Gastrocnemius medialis (tissue), 4 donors: ENCODE results near the gene ERN2. TPM values are rescaled to one million over a fixed set of nuclear protein-coding genes. Genes with fewer than 3 reads are reported as not detected.

ENCODE experiments used
- ATAC-seq, 2 donors: fragments of 150-250 bp; one replicate each; pipeline ENCODE4 v1.9.1; 2016
- DNase-seq, 2 donors: peaks; one replicate each; pipeline ENCODE4 v3.0.0-alpha.2; 2019
- H3K27ac ChIP-seq, 4 donors: fragments of 200-600 bp; sonication (generic); 1 replicate in 1 of 4; 2 replicates in 3 of 4; pipeline ENCODE4 v1.5.1; 2016 to 2018; ENCODE audit warnings: mild to moderate bottlenecking in 2 of 4, moderate library complexity in 1 of 4
- H3K27me3 ChIP-seq, 3 donors: fragments of 200-600 bp; sonication (generic) in 2 of 3; 1 replicate in 1 of 3; 2 replicates in 2 of 3; pipeline versions ENCODE4 v1.5.1 to v1.6.0; 2016 to 2019; ENCODE audit warnings: mild to moderate bottlenecking in 1 of 3, moderate library complexity in 1 of 3
- H3K36me3 ChIP-seq, 2 donors: fragments of 200-600 bp; sonication (generic) in 1 of 2; one replicate each; pipeline ENCODE4 v1.5.1; 2017 to 2018
- H3K4me1 ChIP-seq, 2 donors: fragments of 200-600 bp; sonication (generic) in 1 of 2; one replicate each; pipeline ENCODE4 v1.5.1; 2016 to 2017; ENCODE audit warnings: mild to moderate bottlenecking in 2 of 2
- H3K4me3 ChIP-seq, 4 donors: fragments of 200-600 bp; sonication (generic) in 3 of 4; 1 replicate in 1 of 4; 2 replicates in 3 of 4; pipeline ENCODE4 v1.5.1; 2016 to 2019; ENCODE audit warnings: mild to moderate bottlenecking in 2 of 4
- H3K9me3 ChIP-seq, 3 donors: fragments of 200-600 bp; sonication (generic) in 2 of 3; 1 replicate in 1 of 3; 2 replicates in 2 of 3; pipeline ENCODE4 v1.5.1; 2016 to 2019
- POLR2A ChIP-seq, 2 donors: fragments of 450-650 bp; IDR thresholded peaks; one replicate each; pipeline ENCODE4 v1.6.1; 2017; ENCODE audit warnings: antibody characterized with exemption in 2 of 2, mild to moderate bottlenecking in 2 of 2, moderate library complexity in 2 of 2
- in situ Hi-C, 4 donors: fragments of 200-750 bp; cut with MboI; loops; one replicate each; pipeline versions ENCODE4 v1.15.0 to v1.8.0; 2017; ENCODE audit warnings: low sequenced_read_pairs in 4 of 4
- intact Hi-C: fragments of 100-400 bp; cut with DNase I; formaldehyde crosslinking; loops from one replicate; pipeline ENCODE4 v1.15.1; 2023; ENCODE audit warnings: low total_unique reads
- total RNA-seq, 4 donors: library from RNA; depleted of rRNA; stranded (reverse); fragments of >200 nt; gene quantifications; one replicate each; pipeline versions ENCODE4 v1.1.0 to v1.2.3, GENCODE V29; 2016
- TF ChIP-seq, protein P1 (sequence below), 5 experiments: fragments of 450-650 bp in 3 of 5; fragments of 200-600 bp in 2 of 5; sonication (generic) in 2 of 5; IDR thresholded peaks in 4 of 5; conservative IDR thresholded peaks in 1 of 5; 1 replicate in 4 of 5; 2 replicates in 1 of 5; pipeline ENCODE4 v1.5.1; 2016 to 2019; ENCODE audit warnings: antibody characterized with exemption in 5 of 5, mild to moderate bottlenecking in 3 of 5, moderate library complexity in 3 of 5

The ERN2 gene
- total RNA-seq = 1 to 10 TPM in 1 of 4 donors, not detected in 3; 1.1 TPM

DNA sequence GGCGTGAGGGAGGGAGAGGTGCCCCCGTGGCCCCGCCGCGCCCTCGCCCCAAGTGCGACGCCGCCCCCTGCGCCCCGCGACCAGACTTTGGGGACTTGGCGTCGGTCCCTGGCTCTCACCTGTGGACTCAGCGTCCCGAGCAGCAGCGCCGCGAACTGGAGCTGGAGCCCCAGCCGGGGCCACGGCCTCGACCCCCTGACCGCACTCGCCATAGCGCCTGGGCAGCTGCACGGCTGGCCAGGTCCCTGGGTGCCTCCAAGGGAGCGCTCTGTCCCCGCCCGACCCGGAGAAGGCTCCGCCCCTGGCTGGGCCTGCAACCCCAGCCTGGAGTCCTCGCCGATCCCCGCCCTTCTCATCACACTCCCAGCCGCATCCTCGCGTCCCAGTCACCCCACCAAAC is at the start of gene ERN2:
TSS of gene ERN2 (minus strand) at position 247 of the 400 bp plus-strand sequence. CDS start at position 212, 35 bp downstream.
- DNase-seq = no peak
- Histone ChIP-seq H3K27me3 (peaks cover 9 to 24% (median 18%) of the 10 kb centered on the region in 3 donors), H3K36me3 (no peaks in the 10 kb centered on the region), H3K4me3 (no peak within 1 kb of the TSS), H3K27ac (no peak within 1 kb of the TSS), H3K4me1 (no peaks in the 10 kb centered on the region), H3K9me3 (no peaks in the 10 kb centered on the region)
- no peak for TF ChIP-seq POLR2A (IDR thresholded peaks at IDR 0.05)
- TF ChIP-seq, protein P1, sequence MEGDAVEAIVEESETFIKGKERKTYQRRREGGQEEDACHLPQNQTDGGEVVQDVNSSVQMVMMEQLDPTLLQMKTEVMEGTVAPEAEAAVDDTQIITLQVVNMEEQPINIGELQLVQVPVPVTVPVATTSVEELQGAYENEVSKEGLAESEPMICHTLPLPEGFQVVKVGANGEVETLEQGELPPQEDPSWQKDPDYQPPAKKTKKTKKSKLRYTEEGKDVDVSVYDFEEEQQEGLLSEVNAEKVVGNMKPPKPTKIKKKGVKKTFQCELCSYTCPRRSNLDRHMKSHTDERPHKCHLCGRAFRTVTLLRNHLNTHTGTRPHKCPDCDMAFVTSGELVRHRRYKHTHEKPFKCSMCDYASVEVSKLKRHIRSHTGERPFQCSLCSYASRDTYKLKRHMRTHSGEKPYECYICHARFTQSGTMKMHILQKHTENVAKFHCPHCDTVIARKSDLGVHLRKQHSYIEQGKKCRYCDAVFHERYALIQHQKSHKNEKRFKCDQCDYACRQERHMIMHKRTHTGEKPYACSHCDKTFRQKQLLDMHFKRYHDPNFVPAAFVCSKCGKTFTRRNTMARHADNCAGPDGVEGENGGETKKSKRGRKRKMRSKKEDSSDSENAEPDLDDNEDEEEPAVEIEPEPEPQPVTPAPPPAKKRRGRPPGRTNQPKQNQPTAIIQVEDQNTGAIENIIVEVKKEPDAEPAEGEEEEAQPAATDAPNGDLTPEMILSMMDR (IDR thresholded peaks at IDR 0.05 in 4 of 5, conservative IDR thresholded peaks at IDR 0.05 in 1 of 5) = no peak
- ATAC-seq = no peak
- in situ Hi-C loops (no loop called here), intact Hi-C loops (no loop called here)

DNA sequence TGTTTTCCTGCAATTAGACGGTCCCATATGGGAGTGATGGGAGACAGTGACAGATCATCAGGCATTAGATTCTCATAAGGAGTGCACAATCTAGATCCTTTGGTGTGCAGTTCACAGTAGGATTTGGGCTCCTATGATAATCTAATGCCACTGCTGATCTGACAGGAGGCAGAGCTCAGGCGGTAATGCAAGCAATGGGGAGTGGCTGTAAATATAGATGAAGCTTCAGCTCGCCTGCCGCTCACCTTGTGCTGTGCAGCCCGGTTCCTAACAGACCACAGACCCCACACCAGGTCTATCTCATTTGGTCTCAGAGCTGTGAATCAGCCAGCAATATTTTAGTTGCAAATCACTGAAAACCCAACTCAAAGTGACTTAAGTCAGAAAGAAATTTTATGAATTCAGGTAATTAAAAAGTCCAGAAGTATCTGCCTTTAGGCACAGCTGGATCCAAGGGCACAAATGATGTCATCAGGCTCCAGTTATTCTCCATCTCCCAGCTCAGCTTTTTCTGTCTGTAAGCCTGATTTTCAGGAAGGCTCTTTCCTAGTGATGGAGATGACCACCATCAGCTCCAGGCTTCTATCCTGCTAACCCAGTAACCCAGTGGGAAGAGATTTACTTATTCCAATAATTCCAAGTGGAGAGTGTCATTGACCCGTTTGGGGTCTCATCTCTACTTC is 45.1 kb upstream of the ERN2 start:
- Histone ChIP-seq H3K27me3 (peaks cover 22 to 24% (median 24%) of the 10 kb centered on the region in 3 donors), H3K36me3 (no peaks in the 10 kb centered on the region), H3K4me1 (no peaks in the 10 kb centered on the region), H3K9me3 (no peaks in the 10 kb centered on the region), H3K27ac (no peak overlapping the region), H3K4me3 (no peak overlapping the region)
- ATAC-seq = no peak
- DNase-seq = no peak
- in situ Hi-C loops = no loop called here
- intact Hi-C loops = no loop called here
- TF ChIP-seq POLR2A (IDR thresholded peaks at IDR 0.05) = no peak
- TF ChIP-seq, protein P1 (IDR thresholded peaks at IDR 0.05 in 4 of 5, conservative IDR thresholded peaks at IDR 0.05 in 1 of 5) = no peak

DNA sequence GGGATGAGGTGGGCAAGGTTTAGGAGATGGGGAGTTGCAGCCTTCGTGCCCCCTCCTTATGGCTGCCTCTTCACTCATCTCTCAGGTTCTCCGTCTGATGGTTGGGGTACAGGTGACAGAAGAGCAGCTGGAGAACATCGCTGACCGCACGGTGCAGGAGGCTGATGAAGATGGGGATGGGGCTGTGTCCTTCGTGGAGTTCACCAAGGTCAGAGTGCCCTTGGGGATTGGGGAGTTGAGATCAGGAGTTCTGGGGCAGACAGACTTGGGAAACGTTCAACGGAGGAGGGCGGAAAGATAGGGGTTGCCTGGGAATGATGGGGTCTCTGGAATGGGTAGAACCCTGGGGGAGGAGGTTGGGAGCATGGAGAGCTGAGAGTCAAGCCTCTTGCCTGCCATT is 44.1 kb upstream of the ERN2 start:
- DNase-seq (no peak), ATAC-seq (no peak)
- Histone ChIP-seq H3K27me3 (peaks cover 22 to 24% (median 24%) of the 10 kb centered on the region in 3 donors), H3K36me3 (no peaks in the 10 kb centered on the region), H3K4me1 (no peaks in the 10 kb centered on the region), H3K4me3 (no peak overlapping the region), H3K27ac (no peak overlapping the region), H3K9me3 (no peaks in the 10 kb centered on the region)
- TF ChIP-seq POLR2A (IDR thresholded peaks at IDR 0.05) = no peak
- TF ChIP-seq, protein P1 (IDR thresholded peaks at IDR 0.05 in 4 of 5, conservative IDR thresholded peaks at IDR 0.05 in 1 of 5) = no peak
- in situ Hi-C loops (no loop called here), intact Hi-C loops (no loop called here)

DNA sequence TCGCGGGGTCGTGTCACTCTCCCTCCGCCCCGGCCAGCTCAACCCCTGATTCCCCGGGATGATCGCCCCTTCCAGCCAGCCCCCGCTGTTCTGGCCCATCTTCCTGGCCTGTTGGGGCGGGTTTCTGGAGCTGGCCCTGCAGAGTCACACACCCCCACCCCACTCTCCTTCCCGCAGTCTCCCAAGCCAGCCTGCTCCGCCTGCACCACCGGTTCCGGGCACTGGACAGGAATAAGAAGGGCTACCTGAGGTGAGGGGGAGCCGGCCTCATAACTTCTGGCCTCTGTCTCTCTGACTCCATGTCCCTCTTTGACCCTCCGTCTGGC is 42.4 kb upstream of the ERN2 start:
- ATAC-seq = no peak
- Histone ChIP-seq H3K27ac (no peak overlapping the region), H3K4me3 (no peak overlapping the region), H3K9me3 (no peaks in the 10 kb centered on the region), H3K4me1 (no peaks in the 10 kb centered on the region), H3K27me3 (peaks cover 22 to 24% (median 24%) of the 10 kb centered on the region in 3 donors), H3K36me3 (no peaks in the 10 kb centered on the region)
- DNase-seq = no peak
- in situ Hi-C loops = no loop called here
- intact Hi-C loops = no loop called here
- TF ChIP-seq, protein P1 (IDR thresholded peaks at IDR 0.05 in 4 of 5, conservative IDR thresholded peaks at IDR 0.05 in 1 of 5) = no peak
- TF ChIP-seq POLR2A (IDR thresholded peaks at IDR 0.05) = no peak
